ENCODE data around the gene CLEC14A.

Gene CLEC14A

GRCh38 chr14:38205119-38205813 lies 50.6 kb downstream of the CLEC14A start:
- DNase-seq: no peak

GRCh38 chr14:38204719-38205115 lies 51.2 kb downstream of the CLEC14A start:
- no peak for DNase-seq

All from CD4-positive, alpha-beta T cell treated with Interleukin-10 for 1 hour (primary cell).